Activated CD4-positive, alpha-beta T cell treated with anti-CD3 and anti-CD28 coated beads, Interleukin-2, amount 10 ng/mL, durations not matched to agents 24 days and 14 days (primary cell): Measurements from ENCODE around the gene ERLEC1. TPM values are rescaled to one million over a fixed set of nuclear protein-coding genes. Genes with fewer than 3 reads are reported as not detected.

Source experiments
- DNase-seq: peaks from one replicate; pipeline ENCODE4 v3.0.0; 2022
- H3K27ac Mint-ChIP-seq: one replicate; pipeline ENCODE4 v1.8.0; 2022; ENCODE audit warnings: mild to moderate bottlenecking, mixed read lengths
- H3K27me3 Mint-ChIP-seq: one replicate; pipeline ENCODE4 v1.8.0; 2022; ENCODE audit warnings: mixed read lengths
- H3K36me3 Mint-ChIP-seq: one replicate; pipeline ENCODE4 v1.8.0; 2022; ENCODE audit warnings: low read depth, mild to moderate bottlenecking, mixed read lengths
- H3K4me1 Mint-ChIP-seq: one replicate; pipeline ENCODE4 v1.8.0; 2021; ENCODE audit warnings: mixed read lengths
- H3K4me3 Mint-ChIP-seq: one replicate; pipeline ENCODE4 v1.8.0; 2022; ENCODE audit warnings: mild to moderate bottlenecking, moderate library complexity, mixed read lengths
- H3K9me3 Mint-ChIP-seq: one replicate; pipeline ENCODE4 v1.8.0; 2021; ENCODE audit warnings: mixed read lengths
- intact Hi-C: fragments of 100-400 bp; cut with micrococcal nuclease; formaldehyde crosslinking; loops from one replicate; pipeline ENCODE4 v1.15.1; 2023
- total RNA-seq: library from RNA; stranded (reverse); gene quantifications from 2 replicates; pipeline ENCODE4 v1.2.3, GENCODE V29; 2022

Gene ERLEC1
- total RNA-seq, 1 donor from 2014 or later = 24.9 TPM

GRCh38 chr2:53863538-53864227 is 76.8 kb downstream of the ERLEC1 start:
- no peaks in the 10 kb centered on the region for H3K9me3 Mint-ChIP-seq
- intact Hi-C loops = no loop called here
- H3K4me1 Mint-ChIP-seq = no peaks in the 10 kb centered on the region
- no peak for DNase-seq
- H3K27me3 Mint-ChIP-seq = no peaks in the 10 kb centered on the region
- H3K36me3 Mint-ChIP-seq = peaks cover 34% of the 10 kb centered on the region
- H3K4me3 Mint-ChIP-seq = no peak overlapping the region
- H3K27ac Mint-ChIP-seq = no peak overlapping the region

- Mint-ChIP-seq H3K4me1 (no peaks in the 10 kb centered on the region), H3K4me3 (no peak overlapping the region), H3K27me3 (no peaks in the 10 kb centered on the region), H3K36me3 (peaks cover 36% of the 10 kb centered on the region), H3K9me3 (no peaks in the 10 kb centered on the region), H3K27ac (no peak overlapping the region)
- DNase-seq = no peak
- intact Hi-C loops = no loop called here
Measured at GRCh38 chr2:53865264-53865663, 78.4 kb downstream of the ERLEC1 start.

GRCh38 chr2:53865962-53866361 is 79.1 kb downstream of the ERLEC1 start:
- Mint-ChIP-seq H3K27ac (no peak overlapping the region), H3K9me3 (no peaks in the 10 kb centered on the region), H3K36me3 (peaks cover 33% of the 10 kb centered on the region), H3K27me3 (no peaks in the 10 kb centered on the region), H3K4me3 (no peak overlapping the region), H3K4me1 (no peaks in the 10 kb centered on the region)
- intact Hi-C loops = no loop called here
- DNase-seq = no peak

GRCh38 chr2:53867169-53867568 is 80.3 kb downstream of the ERLEC1 start:
- H3K36me3 Mint-ChIP-seq = peaks cover 33% of the 10 kb centered on the region
- no peaks in the 10 kb centered on the region for H3K4me1 Mint-ChIP-seq
- H3K4me3 Mint-ChIP-seq = no peak overlapping the region
- H3K9me3 Mint-ChIP-seq = no peaks in the 10 kb centered on the region
- H3K27ac Mint-ChIP-seq = no peak overlapping the region
- no peak for DNase-seq
- no peaks in the 10 kb centered on the region for H3K27me3 Mint-ChIP-seq
- intact Hi-C loops = no loop called here

GRCh38 chr2:53867773-53868172 is 80.9 kb downstream of the ERLEC1 start:
- H3K27ac Mint-ChIP-seq = no peak overlapping the region
- peaks cover 32% of the 10 kb centered on the region for H3K36me3 Mint-ChIP-seq
- no peak overlapping the region for H3K4me3 Mint-ChIP-seq
- H3K27me3 Mint-ChIP-seq = no peaks in the 10 kb centered on the region
- no peak for DNase-seq
- H3K9me3 Mint-ChIP-seq = no peaks in the 10 kb centered on the region
- intact Hi-C loops = no loop called here
- no peaks in the 10 kb centered on the region for H3K4me1 Mint-ChIP-seq

Other genes with a start within 250 kb of the ERLEC1 start
- 24.8 and 27.4 TPM in 2 replicates for gene CHAC2, start 19.2 kb upstream of the ERLEC1 start, total RNA-seq
- gene ASB3, start 91 bp upstream of the ERLEC1 start, total RNA-seq = 19.6 and 24.0 TPM in 2 replicates
- 2.5 and 3.1 TPM in 2 replicates for gene GPR75, start 72.9 kb downstream of the ERLEC1 start, total RNA-seq
- gene PSME4, start 183.9 kb downstream of the ERLEC1 start, total RNA-seq = 49.6 and 52.1 TPM in 2 replicates